Astrocyte of the cerebellum (primary cell): ENCODE data around the gene CREB5.
A peak's percentile ranks its signal among the peaks of the same experiment; 100 is the strongest.

Experiments
- DNase-seq: peaks from one replicate; pipeline ENCODE4 v3.0.0-alpha.2; 2011; ENCODE audit warnings: low read depth
- H3K4me3 ChIP-seq: 2 replicates; pipeline ENCODE4 v1.5.1; 2011; ENCODE audit warnings: mild to moderate bottlenecking, low read depth, low read length, moderate library complexity
- in situ Hi-C: cut with HindIII; loops from 2 replicates; pipeline ENCODE4 v1.10.0; 2017; ENCODE audit warnings: low sequenced_read_pairs
- TF ChIP-seq, protein P1 (sequence below): IDR thresholded peaks from 2 replicates; pipeline ENCODE4 v1.5.1; 2012; ENCODE audit warnings: low read length, low read depth, moderate library complexity, mild to moderate bottlenecking; ENCODE audit errors: missing control alignments

Gene CREB5

DNA sequence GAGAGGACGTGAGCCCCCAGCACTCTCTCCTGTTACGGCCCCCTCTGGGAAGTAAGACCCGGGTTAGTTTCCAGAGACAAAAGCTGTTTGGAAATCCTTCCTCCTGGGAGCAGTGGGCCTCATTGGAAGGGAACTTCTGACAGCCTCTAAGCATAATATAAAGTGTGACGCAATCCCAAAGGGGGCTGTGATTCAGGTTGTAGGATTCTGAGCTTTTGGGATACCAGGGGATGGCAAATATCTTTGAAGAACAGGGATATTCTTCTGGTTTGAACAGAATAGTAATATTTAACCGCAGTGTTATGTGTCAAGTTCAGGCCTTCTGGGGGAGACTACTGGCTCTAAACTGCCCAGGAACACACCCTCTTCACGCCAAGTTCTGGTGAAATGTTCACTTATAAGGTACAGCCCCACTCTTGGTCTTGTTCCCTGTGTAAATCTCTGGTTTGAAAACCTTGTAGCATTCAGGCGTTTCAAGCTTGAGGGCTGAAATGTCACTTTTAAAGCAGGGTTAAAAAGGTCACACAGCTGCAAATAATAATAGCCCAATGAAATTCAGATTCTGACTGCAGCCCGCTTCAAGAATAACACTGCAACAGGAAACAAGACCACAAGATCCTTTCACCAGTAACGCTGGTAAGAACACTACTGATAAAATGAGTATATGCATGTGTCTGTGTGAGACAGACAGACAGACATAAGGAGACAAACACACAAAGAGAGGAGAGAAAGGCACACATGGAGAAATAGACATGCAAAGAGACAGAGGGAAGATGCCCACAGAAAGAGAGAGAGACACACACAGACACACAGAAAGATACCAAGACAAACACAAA is 69.0 kb downstream of the CREB5 start:
- in situ Hi-C loops = no loop called here
- no peak overlapping the region for H3K4me3 ChIP-seq
- DNase-seq = peak; percentile 45
- TF ChIP-seq, protein P1, sequence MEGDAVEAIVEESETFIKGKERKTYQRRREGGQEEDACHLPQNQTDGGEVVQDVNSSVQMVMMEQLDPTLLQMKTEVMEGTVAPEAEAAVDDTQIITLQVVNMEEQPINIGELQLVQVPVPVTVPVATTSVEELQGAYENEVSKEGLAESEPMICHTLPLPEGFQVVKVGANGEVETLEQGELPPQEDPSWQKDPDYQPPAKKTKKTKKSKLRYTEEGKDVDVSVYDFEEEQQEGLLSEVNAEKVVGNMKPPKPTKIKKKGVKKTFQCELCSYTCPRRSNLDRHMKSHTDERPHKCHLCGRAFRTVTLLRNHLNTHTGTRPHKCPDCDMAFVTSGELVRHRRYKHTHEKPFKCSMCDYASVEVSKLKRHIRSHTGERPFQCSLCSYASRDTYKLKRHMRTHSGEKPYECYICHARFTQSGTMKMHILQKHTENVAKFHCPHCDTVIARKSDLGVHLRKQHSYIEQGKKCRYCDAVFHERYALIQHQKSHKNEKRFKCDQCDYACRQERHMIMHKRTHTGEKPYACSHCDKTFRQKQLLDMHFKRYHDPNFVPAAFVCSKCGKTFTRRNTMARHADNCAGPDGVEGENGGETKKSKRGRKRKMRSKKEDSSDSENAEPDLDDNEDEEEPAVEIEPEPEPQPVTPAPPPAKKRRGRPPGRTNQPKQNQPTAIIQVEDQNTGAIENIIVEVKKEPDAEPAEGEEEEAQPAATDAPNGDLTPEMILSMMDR = no peak

DNA sequence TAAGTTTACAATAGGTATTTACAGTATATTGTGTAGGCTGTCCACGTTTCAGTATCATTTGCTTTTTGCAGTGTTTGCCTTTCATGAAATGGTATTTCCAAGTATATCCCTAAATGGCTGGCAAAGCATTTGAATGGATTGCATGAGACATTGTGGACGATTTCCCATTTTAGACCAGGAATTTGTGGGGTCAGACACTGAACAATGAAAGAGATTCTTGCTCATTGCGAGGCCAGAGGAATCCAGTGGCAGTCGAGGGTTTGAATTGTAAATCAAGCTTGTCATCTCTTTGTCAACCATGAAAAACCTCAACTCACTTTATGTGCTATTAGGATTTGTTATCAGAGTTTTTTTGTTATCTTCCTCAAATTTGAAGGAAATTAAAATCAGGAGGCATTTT is 70.8 kb downstream of the CREB5 start:
- in situ Hi-C loops = no loop called here
- TF ChIP-seq, protein P1 = no peak
- H3K4me3 ChIP-seq = no peak overlapping the region
- DNase-seq = peak; percentile 56

GRCh38 chr7:28483908-28484605 is 71.7 kb downstream of the CREB5 start:
- no peak overlapping the region for H3K4me3 ChIP-seq
- no peak for DNase-seq
- in situ Hi-C loops = no loop called here
- TF ChIP-seq, protein P1 = no peak

DNA sequence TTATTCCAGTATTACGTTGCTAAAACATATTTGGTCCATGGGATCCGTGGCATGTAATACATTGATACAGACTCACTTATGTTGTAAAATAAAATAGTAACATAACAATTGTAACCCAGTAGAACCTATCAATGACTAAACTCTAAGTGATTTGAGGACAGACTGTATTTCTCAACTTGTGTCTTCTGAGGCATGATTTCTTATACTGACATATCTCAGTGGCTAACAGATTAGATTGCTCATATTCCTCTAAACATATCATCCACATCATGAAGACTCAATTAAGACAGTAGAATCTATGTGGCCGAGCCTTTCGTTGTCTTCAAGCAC is 72.3 kb downstream of the CREB5 start:
- no peak overlapping the region for H3K4me3 ChIP-seq

DNA sequence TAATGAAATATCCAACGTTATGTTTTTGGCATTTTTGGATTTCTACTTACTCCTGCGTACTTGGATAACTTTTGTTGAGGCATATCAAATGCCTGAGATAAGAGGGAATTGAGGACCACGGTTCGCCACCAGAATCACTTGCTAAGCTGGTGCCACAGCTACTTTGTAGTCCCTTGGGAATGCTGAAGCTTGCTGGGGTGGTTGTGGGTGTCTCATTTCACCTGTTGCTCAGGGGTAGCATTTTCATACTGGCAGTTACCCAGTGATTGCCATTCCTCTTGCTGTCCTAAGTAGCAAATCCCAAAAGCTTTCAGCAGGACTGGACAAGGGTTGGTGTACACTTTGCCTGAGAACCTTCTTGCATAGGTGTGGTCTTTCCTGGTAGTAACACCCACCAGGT is 75.2 kb downstream of the CREB5 start:
- TF ChIP-seq, protein P1 = no peak
- no peak for DNase-seq
- H3K4me3 ChIP-seq = no peak overlapping the region
- in situ Hi-C loops = no loop called here

More for the DNA sequence above, 72.3 kb downstream of the CREB5 start:
- TF ChIP-seq, protein P1 = no peak
- DNase-seq = no peak
- in situ Hi-C loops = no loop called here

DNA sequence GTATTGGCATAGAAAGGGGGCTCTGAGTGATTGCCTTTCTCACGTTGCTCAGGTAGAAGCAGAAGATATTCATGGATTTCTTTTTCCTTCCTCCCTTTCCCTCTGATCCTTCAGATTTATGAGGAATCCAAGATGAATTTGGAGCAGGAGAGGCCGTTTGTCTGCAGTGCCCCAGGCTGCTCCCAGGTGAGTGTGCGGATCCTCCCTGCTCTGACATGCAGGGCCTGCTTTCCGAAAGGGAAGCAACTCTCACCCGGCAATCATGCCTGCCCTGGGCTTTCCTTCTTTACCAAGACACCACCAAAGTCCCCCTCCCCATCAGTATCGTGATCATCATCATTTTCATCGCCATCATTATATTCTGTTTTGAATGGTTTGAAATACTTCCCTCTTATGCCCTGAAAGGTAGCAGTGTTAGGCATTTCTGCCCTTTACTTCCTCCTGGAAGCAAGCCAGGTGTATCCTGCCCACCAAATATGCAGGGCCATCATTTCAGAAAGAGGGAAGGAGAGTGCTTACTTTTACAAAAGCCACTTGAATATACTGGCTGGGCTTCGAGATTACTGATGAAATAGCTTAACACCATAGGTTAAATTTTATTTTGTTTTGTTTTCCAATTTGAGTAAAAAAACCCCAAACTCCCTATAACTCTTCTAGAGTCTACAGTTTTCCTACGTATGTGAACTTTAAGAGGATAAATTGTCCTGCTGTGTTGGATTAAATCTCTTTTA is 75.9 kb downstream of the CREB5 start:
- in situ Hi-C loops = no loop called here
- DNase-seq = no peak
- TF ChIP-seq, protein P1 = no peak
- no peak overlapping the region for H3K4me3 ChIP-seq
